GM18498 (cell line): Measurements from ENCODE around the gene CFAP99.

Source experiments
- ATAC-seq: cut with Tn5 transposase; IDR thresholded peaks from one replicate; pipeline ENCODE4 v1.9.1; 2021; ENCODE audit warnings: mild to moderate bottlenecking, moderate library complexity; ENCODE audit not compliant: unreplicated experiment

The CFAP99 gene

GRCh38 chr4:2411786-2412510 is 6.8 kb upstream of the CFAP99 start:
- ATAC-seq, result peak; percentile 31

DNA sequence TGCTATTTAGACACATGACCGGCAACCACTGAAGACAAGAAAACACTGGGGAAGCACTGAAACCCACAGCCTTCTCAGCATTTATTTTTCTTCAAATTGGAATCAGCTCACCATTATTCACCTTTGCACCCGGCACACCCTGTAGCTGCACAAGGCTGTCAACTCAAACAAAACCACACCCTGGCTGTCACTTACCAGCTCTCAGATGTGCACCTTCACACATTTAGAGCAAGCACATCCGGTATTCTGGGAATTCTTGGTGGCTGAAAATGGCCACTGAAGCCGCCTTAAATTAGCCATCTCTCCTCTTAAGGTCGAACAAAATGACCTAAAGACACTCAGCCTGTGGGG is 6.2 kb upstream of the CFAP99 start:
- peak; percentile 35 for ATAC-seq

DNA sequence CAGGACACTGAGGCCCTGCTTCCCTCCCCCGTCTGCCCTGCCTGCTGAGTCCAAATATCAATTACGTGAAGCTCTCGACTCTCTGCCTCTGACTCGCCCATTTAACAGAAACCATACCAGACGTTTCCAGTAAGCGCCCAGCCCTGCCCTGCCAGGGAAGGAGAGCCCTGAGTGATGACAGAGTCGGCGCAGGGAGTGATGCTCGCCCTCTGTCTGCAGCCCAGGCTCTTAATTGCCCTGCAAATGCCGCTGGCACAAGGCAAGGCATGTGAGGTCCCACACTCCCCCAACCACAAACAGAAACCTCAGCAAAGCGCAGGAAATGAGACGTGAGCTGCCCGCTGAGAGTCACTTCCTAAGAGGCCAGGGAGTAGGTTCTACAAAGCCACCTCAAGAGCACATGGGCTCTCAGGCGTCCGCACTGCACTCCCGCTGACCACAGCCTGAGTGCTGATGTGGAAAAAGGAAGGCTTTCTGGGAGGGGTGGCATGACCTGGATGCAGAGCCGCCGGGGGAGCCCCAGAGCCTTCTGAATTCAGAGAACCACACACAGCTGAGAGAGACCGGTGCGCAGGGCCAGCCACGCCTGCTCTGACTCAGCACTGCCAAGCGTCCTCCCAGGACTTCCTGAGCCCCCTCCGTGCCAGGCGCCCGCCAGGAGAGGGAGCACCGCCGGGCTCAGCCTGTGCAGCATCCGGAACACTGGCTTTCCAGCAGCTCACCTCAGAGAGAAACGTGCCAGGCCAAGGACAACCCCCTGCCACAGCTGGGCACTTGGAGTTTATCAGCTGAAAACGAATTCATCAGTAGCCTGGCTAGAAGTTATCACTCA is 5.7 kb upstream of the CFAP99 start:
- peak; percentile 57 for ATAC-seq

GRCh38 chr4:2413821-2414610 is 4.7 kb upstream of the CFAP99 start:
- no peak for ATAC-seq

- ATAC-seq, result no peak
Observed at GRCh38 chr4:2415213-2415612, 3.5 kb upstream of the CFAP99 start.

GRCh38 chr4:2415881-2416563 is 2.7 kb upstream of the CFAP99 start:
- ATAC-seq, result no peak

DNA sequence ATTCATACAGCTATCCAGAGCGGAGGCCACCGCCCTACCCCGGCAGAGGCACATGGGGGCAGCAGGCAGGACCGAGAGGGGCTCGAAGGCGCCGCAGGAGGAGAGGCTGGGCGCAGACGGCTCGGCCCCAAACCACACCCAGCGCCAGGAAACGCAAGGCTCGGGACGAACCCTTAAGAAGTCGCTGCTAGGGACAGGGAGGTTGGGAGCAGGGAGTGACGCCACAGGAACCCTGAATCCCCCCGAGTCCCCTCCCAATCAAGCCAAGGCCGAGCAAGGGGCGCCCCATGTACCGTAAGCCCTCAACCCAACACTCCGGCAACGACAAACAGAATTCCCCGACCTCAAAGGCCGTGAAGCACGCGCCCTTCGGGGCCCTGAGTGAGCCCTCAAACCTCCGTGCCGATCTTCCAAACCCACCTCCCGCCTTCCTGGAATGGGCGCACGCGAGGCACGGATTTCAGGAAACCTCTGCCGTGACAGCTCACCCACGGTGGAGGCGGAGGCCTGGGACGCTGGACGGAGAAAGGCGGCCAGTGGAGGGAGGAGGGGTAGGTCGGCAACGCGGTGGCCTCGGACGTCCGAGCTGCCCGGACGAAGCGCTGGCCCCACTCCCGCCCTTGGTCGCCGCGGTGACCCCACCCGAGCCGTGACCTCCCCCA is 2.1 kb upstream of the CFAP99 start:
- no peak for ATAC-seq

GRCh38 chr4:2417226-2417764 is 1.5 kb upstream of the CFAP99 start:
- ATAC-seq, result no peak

DNA sequence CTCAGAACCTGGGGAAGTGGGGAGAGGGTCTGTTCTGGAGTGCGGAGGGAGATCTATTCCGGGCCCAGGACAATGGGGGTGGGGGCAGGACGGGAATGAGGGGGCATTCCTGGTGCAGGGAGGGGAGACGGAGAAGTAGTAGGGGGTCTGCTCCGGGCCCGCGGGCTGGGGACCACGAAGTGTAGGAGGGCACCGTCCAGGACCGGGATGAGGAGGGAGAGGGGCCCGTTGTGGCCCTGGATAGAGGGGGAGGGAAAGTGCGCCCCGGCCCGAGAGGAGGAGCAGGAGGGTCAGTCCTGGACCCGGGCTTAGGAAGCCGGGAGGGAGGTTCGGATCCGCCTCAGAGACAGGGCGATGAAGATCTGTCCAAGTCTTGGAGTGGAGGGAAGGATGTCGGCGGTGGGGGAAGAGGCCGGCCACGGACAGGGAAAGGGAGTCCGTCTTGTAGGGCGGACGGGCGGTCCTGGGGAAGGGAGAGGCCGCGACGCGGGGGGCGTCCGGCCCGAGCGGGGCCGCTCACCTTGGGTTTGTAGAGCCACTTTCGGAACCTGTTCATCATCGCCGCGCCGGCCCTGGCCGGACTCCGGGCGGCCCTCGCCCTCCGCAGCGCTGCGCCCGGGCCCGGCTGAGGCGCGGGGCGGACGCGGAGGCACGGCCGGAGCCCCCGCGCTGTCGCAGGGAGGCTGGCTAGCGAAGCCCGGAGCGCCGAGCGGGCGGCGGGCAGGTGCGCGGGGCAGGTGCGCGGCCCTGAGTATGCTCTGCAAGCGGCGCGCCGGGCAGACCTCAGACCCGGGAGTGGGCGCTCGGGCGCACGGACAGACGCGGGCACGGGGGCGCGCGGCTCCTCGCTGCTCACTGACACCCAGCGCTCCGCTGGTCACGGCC is 748 bp upstream of the CFAP99 start, which contains the start of gene ZFYVE28:
Gene ZFYVE28 (minus strand): TSS at position 881 of the 885 bp plus-strand sequence. CDS start 322 bp downstream, at position 559.
- ATAC-seq, result no peak

- no peak for ATAC-seq
Observed at GRCh38 chr4:2419814-2420213, 1.1 kb downstream of the CFAP99 start.

- ATAC-seq, result no peak
Observed at GRCh38 chr4:2421928-2422327, 3.2 kb downstream of the CFAP99 start.

DNA sequence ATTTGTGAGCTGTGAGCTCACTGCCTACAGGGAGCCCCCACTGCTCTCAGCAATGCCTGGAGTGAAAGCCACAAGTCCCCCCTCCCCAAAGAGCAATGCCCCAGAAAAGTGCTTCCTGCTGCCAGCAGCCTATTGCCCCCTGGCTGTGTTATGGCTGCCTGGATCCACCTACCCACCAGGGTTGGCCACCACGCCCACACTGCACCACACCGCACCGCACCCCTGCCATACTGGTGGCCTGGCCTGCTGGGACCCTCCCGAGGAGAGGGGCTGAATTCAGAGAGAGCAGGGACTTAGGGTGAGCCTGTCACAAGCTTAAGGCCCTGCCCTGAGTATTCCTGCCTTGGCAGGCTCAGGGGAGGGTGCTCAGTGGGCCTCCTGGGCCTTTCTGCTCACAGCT is 4.3 kb downstream of the CFAP99 start:
- no peak for ATAC-seq

- no peak for ATAC-seq
Observed at GRCh38 chr4:2423695-2424094, 4.9 kb downstream of the CFAP99 start.

- no peak for ATAC-seq
Observed at GRCh38 chr4:2424581-2424980, 5.8 kb downstream of the CFAP99 start.

- ATAC-seq, result no peak
Observed at GRCh38 chr4:2425386-2426068, 6.8 kb downstream of the CFAP99 start.

DNA sequence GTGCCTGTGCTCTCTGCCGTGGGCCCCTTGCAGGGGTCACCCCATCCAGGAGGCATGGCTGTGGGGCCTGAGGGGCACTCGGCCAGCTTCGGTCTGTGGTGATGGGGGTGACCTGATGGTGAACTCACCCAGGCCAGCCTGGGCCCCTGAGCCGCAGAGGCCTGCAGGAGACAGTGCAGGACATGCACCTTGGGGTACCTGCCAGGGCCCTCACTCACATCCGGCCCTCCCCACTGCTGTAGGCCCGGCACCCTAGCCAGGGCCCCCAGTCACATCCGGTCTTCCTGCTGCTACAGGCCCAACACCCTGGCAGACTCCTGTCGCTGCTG is 7.3 kb downstream of the CFAP99 start:
- no peak for ATAC-seq

GRCh38 chr4:2426711-2427275 is 8.0 kb downstream of the CFAP99 start:
- no peak for ATAC-seq
